K562 (cell line): ENCODE results near the gene EXOC7. TPM values are rescaled to one million over a fixed set of nuclear protein-coding genes. Genes with fewer than 3 reads are reported as not detected.

ENCODE experiments used
- CBFA2T2 ChIP-seq: fragments of 450-650 bp; conservative IDR thresholded peaks from 2 replicates; pipeline ENCODE4 v1.6.1; 2017; ENCODE audit warnings: mild to moderate bottlenecking
- FOSL1 ChIP-seq: fragments of 200-800 bp; sonication (Bioruptor generic); conservative IDR thresholded peaks from 2 replicates; pipeline ENCODE4 v1.6.1; 2016; ENCODE audit warnings: missing genetic modification characterization, missing compliant biosample characterization
- RNF2 ChIP-seq: sonication (generic); IDR thresholded peaks from 2 replicates; pipeline ENCODE4 v1.6.1; 2016
- RREB1 ChIP-seq: fragments of 250-450 bp; sonication (Bioruptor Pico); IDR thresholded peaks from 2 replicates; pipeline ENCODE4 v1.4.0; 2020
- SMAD3 ChIP-seq: fragments of 450-650 bp; formaldehyde crosslinking; conservative IDR thresholded peaks from 2 replicates; pipeline ENCODE4 v1.4.0; 2020; ENCODE audit warnings: mild to moderate bottlenecking
- SMARCA4 ChIP-seq: fragments of 450-650 bp; IDR thresholded peaks from 2 replicates; pipeline ENCODE4 v1.6.1; 2016
- ZNF239 ChIP-seq: fragments of 250-450 bp; sonication (Bioruptor Pico); IDR thresholded peaks from 2 replicates; pipeline ENCODE4 v1.4.0; 2020; ENCODE audit warnings: mild to moderate bottlenecking
- ZNF354B ChIP-seq: fragments of 250-450 bp; sonication (Bioruptor Pico); IDR thresholded peaks from 2 replicates; pipeline ENCODE4 v1.4.0; 2020
- ZNF408 ChIP-seq: fragments of 250-450 bp; sonication (Bioruptor Pico); IDR thresholded peaks from 2 replicates; pipeline ENCODE4 v1.4.0; 2020; ENCODE audit warnings: low read depth, mild to moderate bottlenecking, moderate library complexity
- polyA plus RNA-seq, 8 experiments: library from polyadenylated mRNA; depleted of rRNA in 4 of 8; stranded (reverse) in 5 of 8; unstranded in 3 of 8; fragments of >200 nt; fragmentation: Nextera tagmentation in 2 of 8; fragmentation: Illumina TruSeq in 1 of 8; extraction: Ambion mirVana in 2 of 8; extraction: Trizol in 1 of 8; gene quantifications; 2 replicates each; pipeline versions ENCODE4 v1.2.1 to v1.2.3, GENCODE V29; 2011 to 2014; ENCODE audit warnings: inconsistent platforms in 1 of 8, missing spikeins in 1 of 8
- total RNA-seq, 7 experiments: library from RNA; depleted of rRNA in 6 of 7; stranded (reverse); fragments of >200 nt in 6 of 7; fragmentation: Illumina TruSeq in 2 of 7; extraction: Trizol in 2 of 7; gene quantifications; 2 replicates each; pipeline versions ENCODE4 v1.2.1 to v1.2.3, GENCODE V29; 2011 to 2021; ENCODE audit warnings: low replicate concordance in 1 of 7
- TF ChIP-seq, protein P1 (sequence below): fragments of 450-650 bp; IDR thresholded peaks from 2 replicates; pipeline ENCODE4 v1.6.1; 2016; ENCODE audit warnings: borderline replicate concordance

EXOC7 gene
- total and polyA plus RNA-seq, 9 of the 15 experiments (the other 6 are each of a cell fraction or from before 2014, with no cell fraction given), result 18.6 to 57.0 (median 35.0) TPM

DNA sequence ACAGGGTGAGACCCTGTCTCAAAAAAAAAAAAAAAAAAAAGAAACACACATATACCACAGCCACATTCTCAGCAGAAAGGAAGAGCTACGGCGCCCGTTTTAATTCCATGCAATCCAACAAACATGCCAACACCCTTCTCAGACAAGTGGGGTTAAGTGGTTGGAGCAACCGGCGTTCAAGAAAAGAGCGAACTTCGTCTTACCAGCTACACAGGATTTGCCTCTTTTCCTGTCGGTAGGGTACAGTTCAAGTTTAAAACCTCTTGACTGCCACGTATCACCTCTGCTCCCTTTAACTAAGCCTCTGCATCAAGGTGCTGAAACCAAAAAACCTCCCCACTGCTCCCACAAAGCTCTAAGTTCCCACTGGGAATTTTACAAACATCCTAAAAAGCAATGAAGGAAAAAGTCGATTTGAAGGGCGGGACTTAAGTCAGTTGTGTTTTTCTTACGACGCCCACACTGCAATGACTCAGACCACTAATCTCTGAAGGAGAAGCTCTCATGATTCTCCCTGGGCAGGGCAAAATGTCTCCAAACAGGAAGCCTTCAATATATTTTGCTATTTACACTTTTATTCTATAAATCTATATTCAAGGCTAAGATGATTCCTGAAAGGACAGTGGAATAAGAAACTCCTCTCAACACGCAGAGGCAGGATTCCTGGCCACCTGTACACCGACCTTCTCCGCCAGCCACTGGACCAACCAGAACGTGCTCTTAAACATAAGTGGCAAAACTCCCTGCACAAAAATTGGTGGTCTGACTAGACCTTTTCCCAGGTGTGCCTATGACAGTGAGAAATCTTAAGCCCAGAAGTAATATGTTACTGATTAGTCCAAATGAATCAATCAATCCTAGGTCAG is 50.1 kb downstream of the EXOC7 start (continued):
- TF ChIP-seq RREB1 (CRISPR knock-in tag) (no peak), ZNF239 (CRISPR knock-in tag) (no peak), ZNF408 (CRISPR knock-in tag) (no peak), SMAD3 (CRISPR knock-in tag) (no peak), ZNF354B (CRISPR knock-in tag) (no peak), CBFA2T2 (no peak), FOSL1 (tag) (peak; percentile 75; the same call in 1 of the 2 replicates), RNF2 (no peak), SMARCA4 (peak; percentile 26; the same call in 1 of the 2 replicates)
- TF ChIP-seq, protein P1, sequence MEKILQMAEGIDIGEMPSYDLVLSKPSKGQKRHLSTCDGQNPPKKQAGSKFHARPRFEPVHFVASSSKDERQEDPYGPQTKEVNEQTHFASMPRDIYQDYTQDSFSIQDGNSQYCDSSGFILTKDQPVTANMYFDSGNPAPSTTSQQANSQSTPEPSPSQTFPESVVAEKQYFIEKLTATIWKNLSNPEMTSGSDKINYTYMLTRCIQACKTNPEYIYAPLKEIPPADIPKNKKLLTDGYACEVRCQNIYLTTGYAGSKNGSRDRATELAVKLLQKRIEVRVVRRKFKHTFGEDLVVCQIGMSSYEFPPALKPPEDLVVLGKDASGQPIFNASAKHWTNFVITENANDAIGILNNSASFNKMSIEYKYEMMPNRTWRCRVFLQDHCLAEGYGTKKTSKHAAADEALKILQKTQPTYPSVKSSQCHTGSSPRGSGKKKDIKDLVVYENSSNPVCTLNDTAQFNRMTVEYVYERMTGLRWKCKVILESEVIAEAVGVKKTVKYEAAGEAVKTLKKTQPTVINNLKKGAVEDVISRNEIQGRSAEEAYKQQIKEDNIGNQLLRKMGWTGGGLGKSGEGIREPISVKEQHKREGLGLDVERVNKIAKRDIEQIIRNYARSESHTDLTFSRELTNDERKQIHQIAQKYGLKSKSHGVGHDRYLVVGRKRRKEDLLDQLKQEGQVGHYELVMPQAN, result no peak
